ENCODE measurements around the gene ABCA4. TPM values are rescaled to one million over a fixed set of nuclear protein-coding genes. Genes with fewer than 3 reads are reported as not detected.

The ABCA4 gene
- total RNA-seq, 1 experiment from 2014 or later: 0.22 TPM

DNA sequence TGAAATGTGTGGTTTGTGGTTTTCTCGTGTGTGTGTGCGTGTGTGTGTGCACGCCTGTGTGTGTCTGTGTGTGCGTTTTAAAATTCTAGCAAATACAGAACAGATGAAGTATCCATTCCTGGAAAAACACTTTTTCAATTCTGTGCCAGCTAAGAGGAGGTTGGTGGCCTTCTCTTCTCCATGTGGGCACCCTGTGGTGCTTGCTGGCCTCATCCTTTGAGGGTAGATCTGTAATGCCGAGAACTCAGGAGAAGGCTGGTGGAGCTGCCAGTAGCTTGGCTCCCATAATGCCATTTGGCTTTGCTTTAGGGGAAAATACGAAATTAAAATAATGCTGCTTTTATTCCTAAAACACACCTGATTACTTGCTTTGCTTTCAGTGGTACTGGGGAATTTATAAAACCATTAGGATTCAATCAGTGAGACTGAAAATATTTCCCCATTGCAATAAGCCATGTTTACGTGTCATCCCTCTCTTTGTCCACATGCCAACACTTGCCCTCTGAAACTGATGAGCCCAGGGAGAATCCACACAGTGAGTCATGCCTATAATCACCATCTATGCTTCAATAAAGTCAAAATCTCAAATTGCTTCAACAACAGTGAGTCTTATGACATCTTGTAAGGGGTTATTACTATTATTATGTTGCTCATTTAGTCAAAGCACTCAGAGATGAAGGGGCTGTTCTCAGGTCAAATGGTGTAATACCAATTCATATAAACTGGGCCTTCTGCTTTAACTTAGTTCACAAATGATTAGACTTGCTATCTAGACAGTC is 39.2 kb downstream of the ABCA4 start:
- H3K4me1 ChIP-seq (ENCODE audit: control insufficient read depth in 1 of 2, insufficient read depth in 2 of 2, low read length in 2 of 2): peaks cover 0 to 10% of the 10 kb centered on the region in 2 experiments; a peak in 2 of 4 replicates
- H2AFZ ChIP-seq (ENCODE audit: low read depth, low read length, poor library complexity, severe bottlenecking): peak overlapping the region; percentile 57
- BruUV-seq (replicated peaks): no TSS peak
- POLR2A ChIA-PET: no interaction called here
- RAD21 ChIA-PET (ENCODE audit: low non-redundant PET in 1 of 2, low total read pairs in 2 of 2, uncharacterized antibody in 2 of 2, unreplicated experiment in 2 of 2): no interaction called here
- H3K9me2 ChIP-seq (ENCODE audit: insufficient read depth): no peaks in the 10 kb centered on the region
- ATAC-seq (peak; percentile 74), DNase-seq (ENCODE audit: low read depth, low spot score) (no peak)
- peak; percentile 34; the same call in 1 of the 2 replicates for TF ChIP-seq JUND (IDR thresholded peaks at IDR 0.05)
- TF ChIP-seq FOSL1 (IDR thresholded peaks at IDR 0.05; ENCODE audit: low read depth): peak; percentile 34; the same call in 1 of the 2 replicates
- TF ChIP-seq ELF1 (IDR thresholded peaks at IDR 0.05; ENCODE audit: borderline replicate concordance, low read depth): no peak
- H3K36me3 ChIP-seq (ENCODE audit: control insufficient read depth in 1 of 2, insufficient read depth in 2 of 2, low read length in 2 of 2): no peaks in the 10 kb centered on the region
- H4K20me1 ChIP-seq (ENCODE audit: insufficient read depth): no peaks in the 10 kb centered on the region
- H3K27ac ChIP-seq (ENCODE audit: low read depth, low read length): no peak overlapping the region
- CTCF ChIA-PET: interaction anchor here (1.3 kb wide), 1 partner anchor 18 kb away, joined by 3 read pairs; no protein-coding TSS in a partner anchor
- H3K9me3 ChIP-seq (ENCODE audit: control insufficient read depth in 1 of 2, insufficient read depth in 1 of 2, low read depth in 1 of 2, low read length in 2 of 2): no peaks in the 10 kb centered on the region
- no peaks in the 10 kb centered on the region; the same call in 1 of the 2 replicates for H3K27me3 ChIP-seq (ENCODE audit: insufficient read depth, low read length)
- intact Hi-C loops (cut with micrococcal nuclease): no loop called here
- H3K79me2 ChIP-seq (ENCODE audit: insufficient read depth, low read length): no peaks in the 10 kb centered on the region
- H3K9ac ChIP-seq (ENCODE audit: low read length): no peak overlapping the region
- H3K4me2 ChIP-seq (ENCODE audit: low read length): peak overlapping the region; percentile 13; the same call in 1 of the 2 replicates
- no peak overlapping the region for H3K4me3 ChIP-seq (replicated peaks in 1 of 2; ENCODE audit: low read depth in 1 of 2, low read length in 2 of 2)

DNA sequence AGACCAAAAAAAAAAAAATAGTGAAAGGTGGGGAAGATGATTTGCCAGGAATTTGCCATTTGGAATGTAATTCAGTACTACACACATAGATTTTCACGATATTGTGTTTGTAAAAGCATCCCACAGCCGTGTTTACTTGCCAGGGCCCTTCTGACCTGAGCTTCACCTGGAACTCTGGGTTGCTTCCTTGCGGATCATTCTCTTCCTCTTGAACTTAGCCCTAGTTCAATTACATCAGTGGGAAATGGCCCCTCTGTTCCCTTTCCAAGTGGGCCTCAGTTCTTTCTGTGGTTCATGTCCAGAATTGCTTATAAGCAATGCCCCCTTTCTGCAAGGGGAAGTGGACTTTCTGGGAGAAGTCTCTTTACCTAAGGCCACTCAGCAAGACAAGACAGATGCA is 41.0 kb downstream of the ABCA4 start:
- Histone ChIP-seq H3K79me2 (ENCODE audit: insufficient read depth, low read length) (no peaks in the 10 kb centered on the region), H3K27ac (ENCODE audit: low read depth, low read length) (no peak overlapping the region), H3K4me3 (replicated peaks in 1 of 2; ENCODE audit: low read depth in 1 of 2, low read length in 2 of 2) (no peak overlapping the region), H3K9me2 (ENCODE audit: insufficient read depth) (no peaks in the 10 kb centered on the region), H3K9ac (ENCODE audit: low read length) (no peak overlapping the region), H3K4me1 (ENCODE audit: control insufficient read depth in 1 of 2, insufficient read depth in 2 of 2, low read length in 2 of 2) (peaks cover 0 to 10% of the 10 kb centered on the region in 2 experiments; a peak in 2 of 4 replicates), H3K4me2 (ENCODE audit: low read length) (no peak overlapping the region), H3K36me3 (ENCODE audit: control insufficient read depth in 1 of 2, insufficient read depth in 2 of 2, low read length in 2 of 2) (no peaks in the 10 kb centered on the region), H2AFZ (ENCODE audit: low read depth, low read length, poor library complexity, severe bottlenecking) (no peak overlapping the region), H4K20me1 (ENCODE audit: insufficient read depth) (no peaks in the 10 kb centered on the region), H3K9me3 (ENCODE audit: control insufficient read depth in 1 of 2, insufficient read depth in 1 of 2, low read depth in 1 of 2, low read length in 2 of 2) (no peaks in the 10 kb centered on the region), H3K27me3 (ENCODE audit: insufficient read depth, low read length) (no peaks in the 10 kb centered on the region; the same call in 1 of the 2 replicates)
- ChIA-PET CTCF (no interaction called here), POLR2A (no interaction called here), RAD21 (ENCODE audit: low non-redundant PET in 1 of 2, low total read pairs in 2 of 2, uncharacterized antibody in 2 of 2, unreplicated experiment in 2 of 2) (no interaction called here)
- TF ChIP-seq SRF (IDR thresholded peaks at IDR 0.05; ENCODE audit: low read depth) (no peak), SP1 (IDR thresholded peaks at IDR 0.05; ENCODE audit: low read depth) (no peak), TCF7L2 (IDR thresholded peaks at IDR 0.05; ENCODE audit: borderline replicate concordance, extremely low read depth, insufficient read depth, insufficient read length) (no peak), CEBPB (IDR thresholded peaks at IDR 0.05; ENCODE audit: low read depth) (no peak), CBX3 (IDR thresholded peaks at IDR 0.05; ENCODE audit: low read depth) (no peak), SIN3A (IDR thresholded peaks at IDR 0.05; ENCODE audit: low read depth) (no peak), POLR2AphosphoS5 (IDR thresholded peaks at IDR 0.05; ENCODE audit: low read depth, low read length) (no peak)
- TF ChIP-seq, protein P1, sequence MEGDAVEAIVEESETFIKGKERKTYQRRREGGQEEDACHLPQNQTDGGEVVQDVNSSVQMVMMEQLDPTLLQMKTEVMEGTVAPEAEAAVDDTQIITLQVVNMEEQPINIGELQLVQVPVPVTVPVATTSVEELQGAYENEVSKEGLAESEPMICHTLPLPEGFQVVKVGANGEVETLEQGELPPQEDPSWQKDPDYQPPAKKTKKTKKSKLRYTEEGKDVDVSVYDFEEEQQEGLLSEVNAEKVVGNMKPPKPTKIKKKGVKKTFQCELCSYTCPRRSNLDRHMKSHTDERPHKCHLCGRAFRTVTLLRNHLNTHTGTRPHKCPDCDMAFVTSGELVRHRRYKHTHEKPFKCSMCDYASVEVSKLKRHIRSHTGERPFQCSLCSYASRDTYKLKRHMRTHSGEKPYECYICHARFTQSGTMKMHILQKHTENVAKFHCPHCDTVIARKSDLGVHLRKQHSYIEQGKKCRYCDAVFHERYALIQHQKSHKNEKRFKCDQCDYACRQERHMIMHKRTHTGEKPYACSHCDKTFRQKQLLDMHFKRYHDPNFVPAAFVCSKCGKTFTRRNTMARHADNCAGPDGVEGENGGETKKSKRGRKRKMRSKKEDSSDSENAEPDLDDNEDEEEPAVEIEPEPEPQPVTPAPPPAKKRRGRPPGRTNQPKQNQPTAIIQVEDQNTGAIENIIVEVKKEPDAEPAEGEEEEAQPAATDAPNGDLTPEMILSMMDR (IDR thresholded peaks at IDR 0.05 in 2 of 3, conservative IDR thresholded peaks at IDR 0.05 in 1 of 3; ENCODE audit: borderline replicate concordance in 1 of 3, insufficient read depth in 1 of 3, low read depth in 2 of 3, low read length in 2 of 3): no peak
- TF ChIP-seq, protein P2, sequence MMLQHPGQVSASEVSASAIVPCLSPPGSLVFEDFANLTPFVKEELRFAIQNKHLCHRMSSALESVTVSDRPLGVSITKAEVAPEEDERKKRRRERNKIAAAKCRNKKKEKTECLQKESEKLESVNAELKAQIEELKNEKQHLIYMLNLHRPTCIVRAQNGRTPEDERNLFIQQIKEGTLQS (IDR thresholded peaks at IDR 0.05): no peak
- no TSS peak for BruUV-seq (replicated peaks)
- intact Hi-C loops (cut with micrococcal nuclease): no loop called here
- ATAC-seq (no peak), DNase-seq (ENCODE audit: low read depth, low spot score) (no peak)
